Tibial nerve (tissue), 4 donors: ENCODE results near the gene AADACL4. TPM values are rescaled to one million over a fixed set of nuclear protein-coding genes. Genes with fewer than 3 reads are reported as not detected.
A peak's percentile ranks its signal among the peaks of the same experiment; 100 is the strongest.

ENCODE experiments used
- DNase-seq, 2 donors: peaks; one replicate each; pipeline ENCODE4 v3.0.0-alpha.2; 2019; ENCODE audit warnings: low spot score in 2 of 2
- H3K27ac ChIP-seq, 4 donors: fragments of 200-600 bp; sonication (generic) in 3 of 4; one replicate each; pipeline ENCODE4 v1.5.1; 2017 to 2019; ENCODE audit warnings: mild to moderate bottlenecking in 1 of 4
- H3K27me3 ChIP-seq, 2 donors: fragments of 200-600 bp; sonication (generic) in 1 of 2; one replicate each; pipeline versions ENCODE4 v1.5.1 to v1.6.0; 2017 to 2019
- H3K36me3 ChIP-seq, 3 donors: fragments of 200-600 bp; sonication (generic); one replicate each; pipeline ENCODE4 v1.5.1; 2018 to 2019
- H3K4me1 ChIP-seq, 4 donors: fragments of 200-600 bp; sonication (generic) in 3 of 4; one replicate each; pipeline ENCODE4 v1.5.1; 2017 to 2019
- H3K4me3 ChIP-seq, 4 donors: fragments of 200-600 bp; sonication (generic) in 3 of 4; one replicate each; pipeline ENCODE4 v1.5.1; 2017 to 2019; ENCODE audit warnings: mild to moderate bottlenecking in 1 of 4, moderate library complexity in 1 of 4
- H3K9me3 ChIP-seq, 4 donors: fragments of 200-600 bp; sonication (generic) in 3 of 4; one replicate each; pipeline ENCODE4 v1.5.1; 2017 to 2019
- CTCF ChIP-seq, 5 experiments: fragments of 200-600 bp in 3 of 5; fragments of 450-650 bp in 2 of 5; sonication (generic) in 3 of 5; IDR thresholded peaks; one replicate each; pipeline ENCODE4 v1.5.1; 2016 to 2019; ENCODE audit warnings: antibody characterized with exemption in 5 of 5, mild to moderate bottlenecking in 3 of 5, moderate library complexity in 2 of 5
- EP300 ChIP-seq, 2 donors: sonication (generic); formaldehyde crosslinking; IDR thresholded peaks; one replicate each; pipeline ENCODE4 v1.6.1; 2017; ENCODE audit warnings: antibody characterized with exemption in 2 of 2, mild to moderate bottlenecking in 1 of 2
- POLR2A ChIP-seq, 2 donors: fragments of 450-650 bp; IDR thresholded peaks; one replicate each; pipeline ENCODE4 v1.6.1; 2017; ENCODE audit warnings: antibody characterized with exemption in 2 of 2, mild to moderate bottlenecking in 2 of 2, moderate library complexity in 2 of 2
- WGBS, 2 donors: methylation state at CpG; one replicate each; pipeline ENCODE4 v1.1.5; 2018; 5-methylcytosine and 5-hydroxymethylcytosine counted together
- total RNA-seq, 4 donors: library from RNA; depleted of rRNA; stranded (reverse); fragments of >200 nt; gene quantifications; one replicate each; pipeline ENCODE4 v1.1.0, GENCODE V29; 2016

Gene AADACL4
- total RNA-seq, 4 donors from 2014 or later = not detected

DNA sequence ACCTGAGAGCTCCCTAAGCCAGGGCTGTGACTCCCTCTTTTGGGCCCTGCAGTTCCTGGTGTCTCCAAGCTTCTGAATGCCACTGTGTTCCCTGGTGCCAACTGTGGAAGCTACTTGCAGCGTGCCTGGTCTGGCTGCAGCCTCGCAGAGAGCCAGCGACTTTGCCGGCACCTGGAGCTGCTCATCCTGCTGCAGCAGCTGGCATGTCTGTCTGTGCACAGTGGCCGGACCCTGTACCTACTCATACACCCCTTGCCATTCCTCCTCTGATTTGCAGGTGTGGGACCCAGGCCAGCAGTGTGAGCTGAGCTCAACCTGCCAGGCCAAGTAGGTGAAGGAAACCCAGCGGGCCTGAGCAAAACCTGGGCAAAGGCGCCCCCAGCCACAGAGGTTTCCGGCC is 12.3 kb upstream of the AADACL4 start:
- TF ChIP-seq POLR2A (IDR thresholded peaks at IDR 0.05) = no peak
- no peak for TF ChIP-seq CTCF (IDR thresholded peaks at IDR 0.05)
- TF ChIP-seq EP300 (IDR thresholded peaks at IDR 0.05) = no peak
- no peak overlapping the region for H3K27ac ChIP-seq
- no peak for DNase-seq
- WGBS, 2 donors = 94 to 96% methylated on average over 8 of the region's 8 CpGs
- peaks cover 0 to 15% (median 0%) of the 10 kb centered on the region in 4 donors for H3K4me1 ChIP-seq
- no peaks in the 10 kb centered on the region for H3K36me3 ChIP-seq
- H3K9me3 ChIP-seq = no peaks in the 10 kb centered on the region
- H3K4me3 ChIP-seq = no peak overlapping the region
- H3K27me3 ChIP-seq = no peaks in the 10 kb centered on the region

GRCh38 chr1:12634156-12634555 is 9.7 kb upstream of the AADACL4 start:
- peaks cover 0 to 2% (median 0%) of the 10 kb centered on the region in 4 donors for H3K9me3 ChIP-seq
- H3K36me3 ChIP-seq = no peaks in the 10 kb centered on the region
- DNase-seq = no peak
- H3K27me3 ChIP-seq = no peaks in the 10 kb centered on the region
- TF ChIP-seq CTCF (IDR thresholded peaks at IDR 0.05) = no peak
- TF ChIP-seq POLR2A (IDR thresholded peaks at IDR 0.05) = no peak
- no peak for TF ChIP-seq EP300 (IDR thresholded peaks at IDR 0.05)
- WGBS, 2 donors = 74 to 77% methylated on average over 8 of the region's 8 CpGs
- peaks cover 0 to 16% (median 0%) of the 10 kb centered on the region in 4 donors for H3K4me1 ChIP-seq
- H3K4me3 ChIP-seq = no peak overlapping the region
- no peak overlapping the region for H3K27ac ChIP-seq

DNA sequence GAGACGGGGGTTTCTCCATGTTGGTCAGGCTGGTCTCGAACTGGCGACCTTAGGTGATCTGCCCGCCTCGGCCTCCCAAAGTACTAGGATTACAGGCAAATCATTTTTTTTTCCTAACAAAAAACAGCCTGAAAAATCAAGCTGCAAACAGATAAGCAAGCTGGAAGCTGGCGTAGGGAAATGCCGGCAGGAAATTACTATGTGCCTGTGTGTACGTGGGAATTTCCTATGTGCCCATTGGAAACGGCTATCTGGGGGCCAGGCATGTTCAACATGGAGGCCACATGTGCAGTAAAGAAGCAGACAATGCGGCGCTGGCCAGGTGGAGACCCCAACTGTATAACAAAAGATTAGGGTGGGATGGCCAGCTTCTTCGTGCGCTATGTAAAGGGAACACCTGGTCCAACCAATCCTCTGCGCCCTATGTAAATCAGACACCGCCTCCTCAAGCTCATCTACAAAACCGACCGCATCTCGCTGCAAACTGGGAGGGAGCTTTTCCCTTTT is 9.1 kb upstream of the AADACL4 start:
- Histone ChIP-seq H3K27me3 (no peaks in the 10 kb centered on the region), H3K9me3 (peaks cover 0 to 8% (median 0%) of the 10 kb centered on the region in 4 donors), H3K27ac (no peak overlapping the region), H3K4me3 (no peak overlapping the region), H3K36me3 (no peaks in the 10 kb centered on the region), H3K4me1 (peaks cover 0 to 16% (median 0%) of the 10 kb centered on the region in 4 donors)
- TF ChIP-seq POLR2A (IDR thresholded peaks at IDR 0.05) (no peak), EP300 (IDR thresholded peaks at IDR 0.05) (no peak), CTCF (IDR thresholded peaks at IDR 0.05) (no peak)
- 90 to 91% methylated on average over 13 to 18 of the region's 18 CpGs for WGBS, 2 donors
- no peak for DNase-seq

- Histone ChIP-seq H3K27ac (peak overlapping the region in 2 of 4 donors; percentile 27 to 45), H3K36me3 (no peaks in the 10 kb centered on the region), H3K4me3 (no peak overlapping the region), H3K9me3 (peaks cover 0 to 24% (median 5%) of the 10 kb centered on the region in 4 donors), H3K27me3 (no peaks in the 10 kb centered on the region), H3K4me1 (peaks cover 0 to 13% (median 0%) of the 10 kb centered on the region in 4 donors)
- TF ChIP-seq EP300 (IDR thresholded peaks at IDR 0.05) = peak in 1 of 2 donors; percentile 66
- no peak for TF ChIP-seq CTCF (IDR thresholded peaks at IDR 0.05)
- 74 to 81% methylated on average over 13 to 14 of the region's 15 CpGs for WGBS, 2 donors
- peak in 1 of 2 donors; percentile 43 for DNase-seq
These were observed 7.6 kb upstream of the AADACL4 start for GRCh38 chr1:12636098-12636950.

DNA sequence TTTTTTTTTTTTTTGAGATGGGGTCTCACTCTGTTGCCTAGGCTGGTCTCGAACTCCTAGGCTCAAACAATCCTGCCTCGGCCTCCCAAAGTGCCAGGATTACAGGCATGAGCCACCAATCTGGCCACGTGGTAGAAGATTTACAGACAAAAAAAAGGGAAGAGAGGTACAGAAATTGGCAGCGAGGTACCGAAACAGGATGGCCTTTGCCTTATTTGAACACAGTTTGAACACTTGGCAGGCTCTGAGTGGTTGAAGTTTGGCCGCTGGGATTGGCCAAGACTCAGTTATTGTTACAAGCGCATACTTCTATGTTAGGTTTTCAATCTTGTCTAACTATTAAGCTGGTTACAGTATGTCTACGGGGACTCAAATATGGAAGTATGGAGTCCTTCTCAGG is 6.2 kb upstream of the AADACL4 start:
- 85 to 88% methylated on average over 8 of the region's 8 CpGs for WGBS, 2 donors
- no peaks in the 10 kb centered on the region for H3K36me3 ChIP-seq

More for the DNA sequence above, 6.2 kb upstream of the AADACL4 start:
- no peak for DNase-seq
- H3K9me3 ChIP-seq = peaks cover 0 to 26% (median 5%) of the 10 kb centered on the region in 4 donors
- peaks cover 0 to 13% (median 0%) of the 10 kb centered on the region in 4 donors for H3K4me1 ChIP-seq
- H3K27me3 ChIP-seq = no peaks in the 10 kb centered on the region
- TF ChIP-seq EP300 (IDR thresholded peaks at IDR 0.05) (no peak), POLR2A (IDR thresholded peaks at IDR 0.05) (no peak), CTCF (IDR thresholded peaks at IDR 0.05) (no peak)
- no peak overlapping the region for H3K27ac ChIP-seq
- H3K4me3 ChIP-seq = no peak overlapping the region
